NB4 (cell line): ENCODE measurements around the gene ISCA1.

Experiments
- POLR2A ChIP-seq: IDR thresholded peaks from 2 replicates; pipeline ENCODE4 v1.6.1; 2011; ENCODE audit warnings: mild to moderate bottlenecking; ENCODE audit not compliant: insufficient read length; ENCODE audit errors: extremely low read depth
- TF ChIP-seq, protein P1 (sequence below): IDR thresholded peaks from one replicate; pipeline ENCODE4 v1.5.1; 2012; ENCODE audit warnings: low read depth, low read length

DNA sequence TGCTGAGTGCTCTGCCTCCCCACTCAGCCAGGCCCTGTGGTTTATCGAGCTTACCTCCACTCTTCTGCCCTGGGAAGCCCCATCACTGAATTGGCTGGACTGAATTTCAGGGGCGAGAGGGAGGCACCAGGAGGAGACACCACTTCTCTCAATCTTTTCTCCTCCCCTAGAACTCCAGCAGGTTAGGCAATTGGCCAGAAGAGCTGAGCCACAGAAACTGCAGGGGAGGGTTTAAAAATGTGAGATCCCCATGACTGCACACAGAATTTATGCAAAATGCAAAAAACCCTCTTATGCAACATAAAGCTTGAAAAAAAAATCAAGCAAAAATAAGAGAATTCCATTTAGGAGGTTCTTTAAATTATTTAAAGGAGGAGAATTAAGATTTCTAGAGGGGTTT lies 42.0 kb upstream of the ISCA1 start:
- TF ChIP-seq, protein P1, sequence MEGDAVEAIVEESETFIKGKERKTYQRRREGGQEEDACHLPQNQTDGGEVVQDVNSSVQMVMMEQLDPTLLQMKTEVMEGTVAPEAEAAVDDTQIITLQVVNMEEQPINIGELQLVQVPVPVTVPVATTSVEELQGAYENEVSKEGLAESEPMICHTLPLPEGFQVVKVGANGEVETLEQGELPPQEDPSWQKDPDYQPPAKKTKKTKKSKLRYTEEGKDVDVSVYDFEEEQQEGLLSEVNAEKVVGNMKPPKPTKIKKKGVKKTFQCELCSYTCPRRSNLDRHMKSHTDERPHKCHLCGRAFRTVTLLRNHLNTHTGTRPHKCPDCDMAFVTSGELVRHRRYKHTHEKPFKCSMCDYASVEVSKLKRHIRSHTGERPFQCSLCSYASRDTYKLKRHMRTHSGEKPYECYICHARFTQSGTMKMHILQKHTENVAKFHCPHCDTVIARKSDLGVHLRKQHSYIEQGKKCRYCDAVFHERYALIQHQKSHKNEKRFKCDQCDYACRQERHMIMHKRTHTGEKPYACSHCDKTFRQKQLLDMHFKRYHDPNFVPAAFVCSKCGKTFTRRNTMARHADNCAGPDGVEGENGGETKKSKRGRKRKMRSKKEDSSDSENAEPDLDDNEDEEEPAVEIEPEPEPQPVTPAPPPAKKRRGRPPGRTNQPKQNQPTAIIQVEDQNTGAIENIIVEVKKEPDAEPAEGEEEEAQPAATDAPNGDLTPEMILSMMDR: no peak
- TF ChIP-seq POLR2A: no peak
